ENCODE measurements around the gene AXIN1.
"Not testable (repeated sequence)": the region's sequence is repeated elsewhere in the genome, so short reads cannot be mapped to it uniquely, and the experiment has no call there.

AXIN1 gene

DNA sequence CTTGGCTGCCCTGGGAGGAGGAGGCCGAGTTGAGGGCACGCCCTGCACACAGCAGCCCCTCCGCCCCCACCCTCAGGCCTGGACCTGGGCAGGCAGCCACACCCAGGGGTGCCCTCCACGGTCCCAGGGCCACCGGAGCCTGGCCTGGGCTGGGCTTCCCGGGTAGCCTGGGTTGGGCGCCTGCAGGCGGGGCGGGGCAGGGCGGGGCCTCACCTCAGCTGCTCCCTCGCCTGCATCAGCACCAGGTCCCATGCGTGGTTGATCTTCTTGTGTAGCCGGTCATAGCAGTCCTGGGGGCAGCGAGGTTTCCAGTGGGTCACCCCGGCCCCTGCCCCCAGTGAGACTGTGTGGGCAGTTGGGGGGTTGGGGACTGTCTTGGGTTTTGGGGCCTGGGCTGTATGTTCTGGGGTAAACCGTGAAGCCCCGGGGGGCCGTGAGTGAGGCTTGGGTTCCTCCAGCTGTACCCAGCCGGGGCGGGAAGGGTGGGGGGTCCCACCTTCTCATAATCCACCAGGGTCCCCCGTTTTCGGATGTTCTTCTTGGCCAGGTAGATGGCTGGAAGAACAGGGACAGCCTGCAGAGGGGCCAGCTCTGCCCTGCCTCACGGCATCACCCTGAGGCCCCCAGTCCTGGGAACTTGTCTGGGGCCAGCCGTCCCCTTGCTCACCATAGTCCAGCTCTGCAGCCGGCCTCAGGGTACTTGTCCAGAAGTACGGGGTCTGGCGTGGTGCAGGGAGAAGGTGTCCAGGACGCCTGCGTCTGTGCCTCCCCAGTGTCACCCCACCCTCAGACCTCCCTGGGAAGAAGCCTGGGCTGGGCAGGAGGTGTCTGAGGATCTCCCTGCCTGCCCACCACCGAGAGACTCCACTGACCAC is 78.7 kb downstream of the AXIN1 start:
- DNase-seq (ENCODE audit: extremely low read depth, low read depth) = no peak
- no peak for TF ChIP-seq CTCF (IDR thresholded peaks at IDR 0.05; ENCODE audit: low read depth, low read length)

DNA sequence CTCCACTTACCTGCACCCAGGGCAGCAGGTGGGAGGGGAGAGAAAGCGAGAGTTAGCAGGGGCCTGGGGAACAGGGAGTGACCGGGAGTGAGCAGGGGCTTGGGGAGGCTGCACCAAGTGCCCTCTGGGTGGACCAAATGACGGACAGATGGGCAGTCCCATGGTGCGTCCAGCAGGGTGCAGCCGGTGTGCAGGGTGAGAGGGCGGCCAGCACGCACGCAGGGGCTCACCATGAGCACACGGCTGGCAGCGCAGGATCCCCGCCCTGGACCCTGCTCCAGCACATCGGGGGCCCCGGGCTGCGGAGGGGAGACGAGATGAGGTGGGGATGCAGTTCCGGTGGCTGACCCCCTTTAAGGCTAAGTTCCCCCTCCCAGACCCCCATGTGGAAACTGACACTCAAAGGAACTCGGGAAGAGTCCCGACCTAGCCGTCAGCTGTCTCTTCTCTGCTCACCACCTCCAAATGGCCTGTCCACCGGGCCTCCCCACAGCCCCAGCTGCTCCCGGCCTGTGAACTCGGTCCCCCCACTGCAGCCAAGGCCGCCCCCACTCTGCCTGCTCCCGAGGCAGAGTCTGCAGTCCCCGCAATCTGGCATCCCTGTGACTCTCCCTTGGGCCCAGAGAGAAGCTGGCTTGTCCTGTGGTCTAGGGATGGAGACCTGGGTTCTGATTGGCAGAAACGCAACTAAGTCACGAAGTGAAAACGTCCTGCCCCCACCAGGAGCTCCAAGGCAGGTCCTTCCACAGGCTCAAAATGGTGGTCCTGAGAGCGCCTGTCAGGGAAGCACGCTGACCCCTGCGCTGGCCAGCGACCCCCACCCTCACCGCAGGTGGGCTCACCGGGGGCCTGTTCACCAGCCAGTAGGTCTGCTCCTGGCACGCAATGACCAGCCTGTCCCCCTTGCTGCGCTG is 79.6 kb downstream of the AXIN1 start:
- no peak for DNase-seq (ENCODE audit: extremely low read depth, low read depth)
- no peak for TF ChIP-seq CTCF (IDR thresholded peaks at IDR 0.05; ENCODE audit: low read depth, low read length)

DNA sequence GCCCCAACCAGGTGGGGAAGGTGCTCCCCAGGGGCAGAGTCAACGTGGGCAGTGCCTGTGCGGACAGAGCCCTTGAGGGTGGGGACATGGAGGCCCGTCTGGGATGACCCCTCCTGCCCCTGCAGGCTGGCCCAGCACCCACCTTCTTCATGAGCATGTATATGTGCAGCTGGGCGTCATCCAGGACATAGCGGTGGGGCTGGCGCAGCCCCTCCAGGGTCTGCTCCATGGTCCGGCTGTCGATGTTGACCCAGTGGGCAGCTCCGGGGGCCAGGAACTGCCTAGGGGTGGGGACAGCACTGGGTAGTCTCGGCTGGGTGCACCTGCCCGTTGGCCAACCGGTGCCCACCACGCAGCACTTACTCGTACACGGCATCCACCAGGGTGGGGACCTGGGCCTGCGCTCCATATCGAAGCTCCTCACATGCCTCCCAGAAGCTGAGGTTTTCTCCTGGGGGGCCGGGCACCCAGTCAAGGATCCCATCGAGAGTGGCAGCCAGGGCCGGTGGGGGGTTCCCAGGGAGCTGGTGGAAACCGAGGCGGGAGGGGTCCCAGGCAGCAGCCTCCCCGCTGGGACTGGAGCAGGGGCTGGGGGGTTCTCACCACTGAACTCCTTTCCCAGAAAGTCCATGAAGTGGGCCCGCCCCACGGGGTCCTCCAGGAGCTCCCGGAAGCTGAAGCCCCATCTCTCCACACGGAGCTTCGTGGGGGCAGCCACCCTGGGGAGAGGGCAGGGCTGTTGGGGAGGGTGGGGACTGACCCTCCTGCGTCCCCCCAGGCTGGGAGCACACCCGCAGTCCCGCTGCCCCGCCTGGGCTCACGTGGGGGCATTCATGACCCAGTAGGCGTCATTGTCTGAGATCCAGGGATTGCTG is 81.9 kb downstream of the AXIN1 start:
- DNase-seq (ENCODE audit: extremely low read depth, low read depth) = no peak
- TF ChIP-seq CTCF (IDR thresholded peaks at IDR 0.05; ENCODE audit: low read depth, low read length) = no peak

GRCh38 chr16:269061-269796 is 83.3 kb downstream of the AXIN1 start:
- no peak for DNase-seq (ENCODE audit: extremely low read depth, low read depth)
- no peak for TF ChIP-seq CTCF (IDR thresholded peaks at IDR 0.05; ENCODE audit: low read depth, low read length)

DNA sequence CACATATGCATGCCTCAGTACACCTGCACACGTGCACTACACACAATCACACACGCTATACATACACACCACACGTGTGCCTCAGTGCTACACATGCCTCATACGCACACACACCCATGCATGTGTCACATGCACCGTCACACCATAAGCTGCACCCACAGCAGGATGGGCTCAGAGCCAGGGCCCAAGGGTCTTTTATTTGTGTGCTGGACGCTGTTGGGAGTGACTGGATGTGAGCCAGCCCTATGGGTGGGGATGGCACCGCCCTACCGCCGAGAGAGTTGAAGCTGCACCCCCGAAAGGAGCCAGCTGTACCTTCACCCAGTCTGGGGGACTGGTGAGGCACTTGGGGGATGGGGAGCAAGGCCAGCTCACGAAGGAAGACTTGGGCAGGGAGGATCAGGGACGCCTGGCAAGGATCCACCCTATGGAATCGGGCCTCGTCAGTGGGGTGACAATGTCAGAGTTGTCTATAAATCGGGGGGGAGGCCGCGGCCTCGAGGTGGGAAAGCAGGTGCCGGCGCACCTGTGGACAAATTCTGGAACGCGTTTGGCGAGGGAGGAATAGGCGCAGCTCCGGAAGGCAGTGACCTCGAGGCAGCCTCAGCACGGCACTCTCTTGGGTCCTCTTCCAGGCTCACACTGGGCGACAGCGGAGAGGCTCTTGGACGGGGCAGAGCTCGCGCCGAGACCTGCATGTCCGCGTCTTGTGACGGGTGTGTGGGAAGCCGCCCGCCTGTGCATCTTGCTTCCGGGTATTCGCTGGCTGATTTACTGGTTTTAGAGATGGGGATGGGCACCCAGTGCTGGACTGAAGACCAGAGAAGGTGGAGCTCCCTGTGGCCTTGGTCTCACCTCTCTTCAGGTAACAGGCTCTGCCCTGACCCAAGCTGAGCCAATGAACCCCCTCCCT is 84.1 kb downstream of the AXIN1 start:
- no peak for TF ChIP-seq CTCF (IDR thresholded peaks at IDR 0.05; ENCODE audit: low read depth, low read length)
- no peak for DNase-seq (ENCODE audit: extremely low read depth, low read depth)

GRCh38 chr16:267562-267961 is 85.0 kb downstream of the AXIN1 start:
- not testable (repeated sequence) for DNase-seq (ENCODE audit: extremely low read depth, low read depth)

All from AG09319 (cell line).